ENCODE data around the gene DTD1. TPM values are rescaled to one million over a fixed set of nuclear protein-coding genes. Genes with fewer than 3 reads are reported as not detected.
"Not testable (repeated sequence)": the region's sequence is repeated elsewhere in the genome, so short reads cannot be mapped to it uniquely, and the experiment has no call there.

DTD1 gene
- total RNA-seq, 6 experiments from 2014 or later = 53.6 to 75.1 (median 70.6) TPM

DNA sequence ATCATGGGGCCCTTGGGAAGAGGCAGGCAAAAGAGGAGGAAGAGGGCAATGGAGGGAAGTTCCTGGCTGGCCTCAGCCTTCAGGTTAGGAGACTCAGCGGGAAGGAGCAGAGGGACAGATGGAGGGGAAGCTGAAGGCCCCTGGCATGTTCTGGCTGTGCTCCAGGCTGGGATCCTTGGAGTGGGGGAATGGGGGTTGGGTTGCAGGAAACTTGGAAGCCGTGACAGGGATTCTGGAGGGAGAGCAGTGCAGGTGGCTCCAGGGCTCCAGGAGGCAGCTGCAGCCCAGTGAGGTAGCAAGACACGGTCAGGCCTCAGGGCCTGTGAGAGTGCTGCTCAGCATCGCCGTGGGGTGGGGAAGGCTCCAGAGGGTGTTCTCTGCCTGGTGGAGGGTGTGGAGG lies 161.1 kb downstream of the DTD1 start:
- Mint-ChIP-seq H3K4me3 (no peak overlapping the region), H3K36me3 (ENCODE audit: low read depth) (no peaks in the 10 kb centered on the region), H3K27ac (no peak overlapping the region), H3K9me3 (no peaks in the 10 kb centered on the region), H3K4me1 (ENCODE audit: low read depth) (peaks cover under 1% of the 10 kb centered on the region; the same call in 1 of the 2 replicates), H3K27me3 (ENCODE audit: insufficient read depth) (0 out of 2 replicates have a peak, but pooled peaks cover 3% of the 10 kb centered on the region)
- DNase-seq = no peak
- TF ChIP-seq, protein P1, sequence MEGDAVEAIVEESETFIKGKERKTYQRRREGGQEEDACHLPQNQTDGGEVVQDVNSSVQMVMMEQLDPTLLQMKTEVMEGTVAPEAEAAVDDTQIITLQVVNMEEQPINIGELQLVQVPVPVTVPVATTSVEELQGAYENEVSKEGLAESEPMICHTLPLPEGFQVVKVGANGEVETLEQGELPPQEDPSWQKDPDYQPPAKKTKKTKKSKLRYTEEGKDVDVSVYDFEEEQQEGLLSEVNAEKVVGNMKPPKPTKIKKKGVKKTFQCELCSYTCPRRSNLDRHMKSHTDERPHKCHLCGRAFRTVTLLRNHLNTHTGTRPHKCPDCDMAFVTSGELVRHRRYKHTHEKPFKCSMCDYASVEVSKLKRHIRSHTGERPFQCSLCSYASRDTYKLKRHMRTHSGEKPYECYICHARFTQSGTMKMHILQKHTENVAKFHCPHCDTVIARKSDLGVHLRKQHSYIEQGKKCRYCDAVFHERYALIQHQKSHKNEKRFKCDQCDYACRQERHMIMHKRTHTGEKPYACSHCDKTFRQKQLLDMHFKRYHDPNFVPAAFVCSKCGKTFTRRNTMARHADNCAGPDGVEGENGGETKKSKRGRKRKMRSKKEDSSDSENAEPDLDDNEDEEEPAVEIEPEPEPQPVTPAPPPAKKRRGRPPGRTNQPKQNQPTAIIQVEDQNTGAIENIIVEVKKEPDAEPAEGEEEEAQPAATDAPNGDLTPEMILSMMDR (IDR thresholded peaks at IDR 0.05) = no peak

DNA sequence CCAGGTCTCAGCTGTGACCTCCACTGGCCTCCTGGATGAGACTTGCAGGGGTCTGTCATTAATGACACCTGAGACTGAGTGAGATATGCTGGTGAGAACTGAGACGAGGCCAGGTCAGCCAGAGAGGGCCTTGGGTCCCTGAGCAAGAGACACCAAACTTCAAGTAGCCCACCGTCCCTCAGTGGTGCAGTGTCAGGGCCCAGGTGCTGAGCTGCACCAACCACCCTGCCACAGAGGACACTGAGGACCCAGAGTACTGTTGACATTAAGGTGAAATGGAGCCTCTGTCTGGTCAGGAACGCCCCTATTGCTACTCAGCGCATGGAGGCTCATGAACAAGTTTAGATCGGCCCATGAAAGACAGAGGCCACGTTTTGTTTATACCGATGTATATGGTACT lies 161.7 kb downstream of the DTD1 start:
- Mint-ChIP-seq H3K4me1 (ENCODE audit: low read depth) (no peaks in the 10 kb centered on the region), H3K4me3 (no peak overlapping the region), H3K9me3 (no peaks in the 10 kb centered on the region), H3K36me3 (ENCODE audit: low read depth) (no peaks in the 10 kb centered on the region), H3K27ac (no peak overlapping the region), H3K27me3 (ENCODE audit: insufficient read depth) (0 out of 2 replicates have a peak, but pooled peaks cover 3% of the 10 kb centered on the region)
- TF ChIP-seq, protein P1 (IDR thresholded peaks at IDR 0.05) = no peak
- DNase-seq = no peak

DNA sequence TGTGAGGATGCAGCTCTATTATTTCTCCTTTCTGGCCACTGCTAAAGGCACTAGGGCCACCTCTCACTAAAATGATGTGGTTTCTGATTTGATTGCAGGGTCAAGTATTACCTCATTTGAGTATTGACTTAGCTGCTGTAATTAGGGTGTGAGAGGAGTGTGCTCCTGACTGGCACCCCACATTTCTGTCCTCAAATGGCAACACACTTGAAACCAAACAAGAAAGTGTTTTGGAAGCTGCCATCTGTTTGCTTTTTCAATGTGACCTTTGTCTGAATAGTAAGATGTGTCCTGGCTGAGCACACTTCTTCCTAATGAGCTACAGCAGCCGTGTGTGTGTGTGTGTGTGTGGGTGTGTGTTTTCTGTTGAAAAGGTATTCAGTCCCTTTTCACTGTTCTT lies 162.9 kb downstream of the DTD1 start:
- no peaks in the 10 kb centered on the region for H3K9me3 Mint-ChIP-seq
- 0 out of 2 replicates have a peak overlapping the region, but pooled peaks have one; percentile 19 for H3K27ac Mint-ChIP-seq
- DNase-seq = no peak
- TF ChIP-seq, protein P1 (IDR thresholded peaks at IDR 0.05) = no peak
- H3K36me3 Mint-ChIP-seq (ENCODE audit: low read depth) = no peaks in the 10 kb centered on the region
- no peaks in the 10 kb centered on the region for H3K4me1 Mint-ChIP-seq (ENCODE audit: low read depth)
- H3K27me3 Mint-ChIP-seq (ENCODE audit: insufficient read depth) = 0 out of 2 replicates have a peak, but pooled peaks cover 3% of the 10 kb centered on the region
- H3K4me3 Mint-ChIP-seq = no peak overlapping the region

DNA sequence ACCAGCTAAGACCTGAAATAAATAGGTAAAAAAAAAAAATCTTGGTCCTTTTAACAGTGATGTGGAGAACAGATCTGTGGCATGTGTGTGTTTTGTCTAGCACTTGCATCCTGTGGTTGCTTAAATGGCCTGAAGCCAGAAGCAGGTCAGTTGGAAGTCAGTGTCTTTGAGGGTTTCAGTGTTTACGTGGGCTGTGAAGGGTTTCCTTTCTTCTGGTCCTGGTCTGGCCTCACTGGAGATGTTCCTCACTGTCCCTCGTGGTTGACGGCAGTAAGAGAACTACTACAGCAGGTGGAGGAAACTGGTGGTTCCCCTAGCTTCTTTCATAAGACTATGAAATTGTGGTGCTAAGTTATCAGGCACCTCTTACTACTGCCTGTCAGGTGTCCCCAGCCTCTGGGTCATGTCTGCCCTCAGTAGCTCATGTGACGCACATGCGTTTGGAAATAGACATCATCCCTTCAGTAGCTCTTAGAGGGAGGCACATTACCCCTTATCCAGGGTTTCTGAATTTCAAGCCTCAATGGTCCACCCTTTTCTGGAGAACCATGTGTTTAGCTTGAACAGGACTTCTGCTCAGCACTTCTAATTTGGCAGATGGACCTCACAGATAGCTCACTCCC lies 166.3 kb downstream of the DTD1 start:
- Mint-ChIP-seq H3K27ac (no peak overlapping the region), H3K27me3 (ENCODE audit: insufficient read depth) (0 out of 2 replicates have a peak, but pooled peaks cover under 1% of the 10 kb centered on the region), H3K36me3 (ENCODE audit: low read depth) (no peaks in the 10 kb centered on the region), H3K4me1 (ENCODE audit: low read depth) (no peaks in the 10 kb centered on the region), H3K9me3 (no peaks in the 10 kb centered on the region), H3K4me3 (no peak overlapping the region)
- DNase-seq = no peak
- TF ChIP-seq, protein P1 (IDR thresholded peaks at IDR 0.05) = no peak

DNA sequence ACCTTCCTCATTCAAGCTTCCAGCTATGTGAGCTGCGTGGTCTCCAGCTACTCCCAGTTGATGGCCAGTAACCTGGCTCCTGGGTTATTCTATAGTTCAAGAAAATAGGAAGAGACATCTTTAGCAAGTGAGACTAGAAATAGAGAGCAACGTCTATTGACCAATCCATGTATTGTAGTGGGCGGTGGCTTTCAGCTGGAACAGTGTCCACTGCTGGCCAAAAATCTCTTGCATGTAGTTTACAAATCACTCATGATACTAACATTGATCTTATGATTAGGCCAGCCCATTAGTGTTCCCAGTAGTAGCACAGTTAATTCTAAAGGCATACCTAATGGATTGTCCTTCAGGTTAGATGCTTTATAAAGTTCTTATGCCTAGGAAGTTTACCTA lies 166.8 kb downstream of the DTD1 start:
- DNase-seq = no peak
- H3K27ac Mint-ChIP-seq = no peak overlapping the region
- H3K27me3 Mint-ChIP-seq (ENCODE audit: insufficient read depth) = 0 out of 2 replicates have a peak, but pooled peaks cover 1% of the 10 kb centered on the region
- H3K9me3 Mint-ChIP-seq = no peaks in the 10 kb centered on the region
- no peak overlapping the region for H3K4me3 Mint-ChIP-seq
- no peaks in the 10 kb centered on the region for H3K4me1 Mint-ChIP-seq (ENCODE audit: low read depth)
- H3K36me3 Mint-ChIP-seq (ENCODE audit: low read depth) = no peaks in the 10 kb centered on the region
- TF ChIP-seq, protein P1 (IDR thresholded peaks at IDR 0.05) = no peak

DNA sequence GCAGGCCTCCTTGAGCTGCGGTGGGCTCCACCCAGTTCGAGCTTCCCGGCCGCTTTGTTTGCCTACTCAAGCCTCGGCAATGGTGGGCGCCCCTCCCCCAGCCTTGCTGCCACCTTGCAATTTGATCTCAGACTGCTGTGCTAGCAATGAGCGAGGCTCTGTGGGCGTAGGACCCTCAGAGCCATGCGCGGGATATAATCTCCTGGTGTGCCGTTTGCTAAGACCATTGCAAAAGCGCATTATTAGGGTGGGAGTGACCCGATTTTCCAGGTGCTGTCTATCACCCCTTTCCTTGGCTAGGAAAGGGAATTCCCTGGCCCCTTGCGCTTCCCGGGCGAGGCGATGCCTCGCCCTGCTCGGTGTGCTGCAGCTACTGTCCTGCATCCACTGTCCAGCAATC lies 173.0 kb downstream of the DTD1 start:
- H3K4me3 Mint-ChIP-seq; H3K4me1 Mint-ChIP-seq (ENCODE audit: low read depth); H3K27me3 Mint-ChIP-seq (ENCODE audit: insufficient read depth); H3K27ac Mint-ChIP-seq; H3K36me3 Mint-ChIP-seq (ENCODE audit: low read depth); DNase-seq; H3K9me3 Mint-ChIP-seq: not testable (repeated sequence)

All from HFFc6 (cell line).